ENCODE results near the gene GPR18.

GRCh38 chr13:99270518-99270917 lies 12.3 kb upstream of the GPR18 start:
- no peak for TF ChIP-seq POLR2A (IDR thresholded peaks at IDR 0.05)
- TF ChIP-seq, protein P1, sequence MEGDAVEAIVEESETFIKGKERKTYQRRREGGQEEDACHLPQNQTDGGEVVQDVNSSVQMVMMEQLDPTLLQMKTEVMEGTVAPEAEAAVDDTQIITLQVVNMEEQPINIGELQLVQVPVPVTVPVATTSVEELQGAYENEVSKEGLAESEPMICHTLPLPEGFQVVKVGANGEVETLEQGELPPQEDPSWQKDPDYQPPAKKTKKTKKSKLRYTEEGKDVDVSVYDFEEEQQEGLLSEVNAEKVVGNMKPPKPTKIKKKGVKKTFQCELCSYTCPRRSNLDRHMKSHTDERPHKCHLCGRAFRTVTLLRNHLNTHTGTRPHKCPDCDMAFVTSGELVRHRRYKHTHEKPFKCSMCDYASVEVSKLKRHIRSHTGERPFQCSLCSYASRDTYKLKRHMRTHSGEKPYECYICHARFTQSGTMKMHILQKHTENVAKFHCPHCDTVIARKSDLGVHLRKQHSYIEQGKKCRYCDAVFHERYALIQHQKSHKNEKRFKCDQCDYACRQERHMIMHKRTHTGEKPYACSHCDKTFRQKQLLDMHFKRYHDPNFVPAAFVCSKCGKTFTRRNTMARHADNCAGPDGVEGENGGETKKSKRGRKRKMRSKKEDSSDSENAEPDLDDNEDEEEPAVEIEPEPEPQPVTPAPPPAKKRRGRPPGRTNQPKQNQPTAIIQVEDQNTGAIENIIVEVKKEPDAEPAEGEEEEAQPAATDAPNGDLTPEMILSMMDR (IDR thresholded peaks at IDR 0.05): no peak
